ENCODE data around the gene DHX35. TPM values are rescaled to one million over a fixed set of nuclear protein-coding genes. Genes with fewer than 3 reads are reported as not detected.

Gene DHX35
- total RNA-seq, 6 experiments from 2014 or later = 3.2 to 7.5 (median 4.8) TPM

DNA sequence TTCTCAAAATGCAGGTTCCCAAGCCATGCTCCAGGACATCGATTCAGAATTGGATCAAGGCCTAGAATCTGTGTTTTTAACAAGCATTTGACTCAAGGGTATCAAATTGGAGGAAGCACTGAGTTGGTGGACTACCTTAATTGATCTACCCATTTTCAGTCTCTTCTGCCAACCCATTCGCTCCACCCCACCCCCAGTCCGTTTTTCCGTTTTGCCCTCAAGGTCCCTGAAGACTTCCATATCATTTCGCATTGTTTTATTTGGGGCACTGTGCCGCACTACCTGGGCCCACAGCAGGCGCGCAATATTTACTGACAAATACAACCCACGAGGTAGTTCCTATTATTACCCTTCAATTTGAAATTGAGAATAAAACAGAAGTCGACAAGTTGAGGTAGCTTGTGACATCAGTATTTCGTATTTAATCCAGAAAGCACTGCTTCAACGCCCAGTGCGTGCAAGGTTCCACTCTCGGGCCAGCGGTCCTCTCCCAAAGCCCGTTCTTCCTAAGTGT lies 557 bp upstream of the DHX35 start:
- peak in 1 of 4 donors; percentile 1 for ATAC-seq
- H3K36me3 ChIP-seq = no peaks in the 10 kb centered on the region
- 7% methylated on average over 9 of the region's 16 CpGs for WGBS (ENCODE audit: insufficient coverage, low coverage, low lambda C conversion rate, missing lambda C conversion rate)
- H3K4me3 ChIP-seq = peak overlapping the region; percentile 96 to 99 (median 97)
- intact Hi-C loops (cut with DNase I) = no loop called here
- H3K9me3 ChIP-seq = no peaks in the 10 kb centered on the region
- peak overlapping the region; percentile 83 to 90 (median 86) for H3K27ac ChIP-seq
- peaks cover 0 to 15% (median 5%) of the 10 kb centered on the region in 4 donors for H3K4me1 ChIP-seq
- no peaks in the 10 kb centered on the region for H3K27me3 ChIP-seq
- DNase-seq = no peak
- TF ChIP-seq POLR2A (IDR thresholded peaks at IDR 0.05) = no peak
- TF ChIP-seq, protein P1, sequence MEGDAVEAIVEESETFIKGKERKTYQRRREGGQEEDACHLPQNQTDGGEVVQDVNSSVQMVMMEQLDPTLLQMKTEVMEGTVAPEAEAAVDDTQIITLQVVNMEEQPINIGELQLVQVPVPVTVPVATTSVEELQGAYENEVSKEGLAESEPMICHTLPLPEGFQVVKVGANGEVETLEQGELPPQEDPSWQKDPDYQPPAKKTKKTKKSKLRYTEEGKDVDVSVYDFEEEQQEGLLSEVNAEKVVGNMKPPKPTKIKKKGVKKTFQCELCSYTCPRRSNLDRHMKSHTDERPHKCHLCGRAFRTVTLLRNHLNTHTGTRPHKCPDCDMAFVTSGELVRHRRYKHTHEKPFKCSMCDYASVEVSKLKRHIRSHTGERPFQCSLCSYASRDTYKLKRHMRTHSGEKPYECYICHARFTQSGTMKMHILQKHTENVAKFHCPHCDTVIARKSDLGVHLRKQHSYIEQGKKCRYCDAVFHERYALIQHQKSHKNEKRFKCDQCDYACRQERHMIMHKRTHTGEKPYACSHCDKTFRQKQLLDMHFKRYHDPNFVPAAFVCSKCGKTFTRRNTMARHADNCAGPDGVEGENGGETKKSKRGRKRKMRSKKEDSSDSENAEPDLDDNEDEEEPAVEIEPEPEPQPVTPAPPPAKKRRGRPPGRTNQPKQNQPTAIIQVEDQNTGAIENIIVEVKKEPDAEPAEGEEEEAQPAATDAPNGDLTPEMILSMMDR (IDR thresholded peaks at IDR 0.05) = no peak

DNA sequence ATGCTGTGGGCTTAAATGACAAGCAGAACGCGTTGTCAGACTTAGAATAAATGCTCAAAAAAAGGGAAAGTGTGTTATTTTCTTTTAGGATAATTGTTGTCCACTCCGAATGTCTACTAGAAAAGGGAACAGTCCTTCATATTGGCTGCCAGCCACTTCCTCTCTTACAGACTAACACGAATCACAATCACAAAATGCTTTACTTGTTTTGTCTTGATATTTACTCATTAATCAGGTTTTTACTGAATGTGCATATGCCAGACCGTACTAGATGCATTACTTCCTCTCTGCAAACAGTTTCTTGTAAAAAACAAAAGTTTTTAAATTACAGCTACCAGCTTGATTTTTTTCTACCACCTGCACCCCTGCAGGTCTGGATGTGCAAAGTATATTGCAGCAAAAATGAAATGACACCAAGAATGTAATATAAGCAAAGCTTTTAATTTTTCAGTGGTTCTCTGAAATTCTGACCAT lies 821 bp downstream of the DHX35 start:
- Histone ChIP-seq H3K27me3 (no peaks in the 10 kb centered on the region), H3K9me3 (no peaks in the 10 kb centered on the region), H3K27ac (peak overlapping the region; percentile 83 to 90 (median 86)), H3K4me1 (peaks cover 0 to 15% (median 5%) of the 10 kb centered on the region in 4 donors), H3K36me3 (no peaks in the 10 kb centered on the region), H3K4me3 (peak overlapping the region; percentile 96 to 99 (median 97))
- intact Hi-C loops (cut with DNase I) = no loop called here
- no peak for TF ChIP-seq POLR2A (IDR thresholded peaks at IDR 0.05)
- TF ChIP-seq, protein P1 (IDR thresholded peaks at IDR 0.05) = no peak
- ATAC-seq (no peak), DNase-seq (no peak)
- WGBS (ENCODE audit: insufficient coverage, low coverage, low lambda C conversion rate, missing lambda C conversion rate) = 2% methylated on average over 5 of the region's 5 CpGs

DNA sequence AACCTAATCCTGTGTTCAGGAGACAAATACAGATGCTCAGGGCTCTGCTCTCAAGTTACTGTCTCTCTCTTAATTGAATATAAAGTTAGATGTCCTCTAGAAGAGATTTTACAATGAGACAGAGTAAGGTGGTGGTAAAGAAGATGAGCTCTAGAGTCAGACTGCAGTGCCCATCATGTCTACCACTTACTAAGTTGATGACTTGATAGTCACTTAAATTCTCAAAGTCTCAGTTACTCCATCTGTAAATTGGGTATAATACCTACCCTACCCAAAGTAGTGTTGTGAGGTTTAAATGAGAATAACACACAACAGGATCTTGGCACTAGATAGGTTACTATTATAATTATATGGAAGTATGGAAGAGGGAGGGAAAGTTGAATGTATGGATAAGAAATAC lies 1.6 kb downstream of the DHX35 start:
- no peak overlapping the region for H3K27ac ChIP-seq
- DNase-seq (no peak), ATAC-seq (no peak)
- H3K27me3 ChIP-seq = no peaks in the 10 kb centered on the region
- no peaks in the 10 kb centered on the region for H3K36me3 ChIP-seq
- intact Hi-C loops (cut with DNase I) = no loop called here
- TF ChIP-seq, protein P1 (IDR thresholded peaks at IDR 0.05) = no peak
- no peak for TF ChIP-seq POLR2A (IDR thresholded peaks at IDR 0.05)
- H3K4me3 ChIP-seq = no peak overlapping the region
- H3K9me3 ChIP-seq = no peaks in the 10 kb centered on the region
- peaks cover 0 to 15% (median 5%) of the 10 kb centered on the region in 4 donors for H3K4me1 ChIP-seq

DNA sequence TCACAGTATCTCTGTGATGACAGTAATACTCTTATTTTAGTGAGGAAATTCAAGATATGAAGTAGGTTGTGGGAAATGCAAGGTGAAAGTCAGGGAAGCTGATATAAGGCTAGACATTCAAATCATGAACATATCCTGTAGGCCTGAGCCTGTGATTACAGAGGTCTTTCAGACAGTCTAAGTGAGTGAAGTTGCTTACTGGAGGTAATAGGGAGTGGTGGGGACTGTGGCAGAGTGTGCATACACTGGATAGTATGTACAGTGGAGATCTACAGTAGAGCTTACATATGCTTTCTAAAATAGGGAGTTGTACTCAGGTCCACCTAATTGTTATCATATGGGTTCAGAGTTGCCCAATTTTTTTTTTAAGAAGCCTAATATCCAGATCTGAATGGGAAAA lies 3.1 kb downstream of the DHX35 start:
- H3K4me1 ChIP-seq = peaks cover 0 to 15% (median 5%) of the 10 kb centered on the region in 4 donors
- ATAC-seq = no peak
- no peaks in the 10 kb centered on the region for H3K9me3 ChIP-seq
- TF ChIP-seq POLR2A (IDR thresholded peaks at IDR 0.05) = no peak
- TF ChIP-seq, protein P1 (IDR thresholded peaks at IDR 0.05) = no peak
- no peaks in the 10 kb centered on the region for H3K36me3 ChIP-seq
- no peak overlapping the region for H3K4me3 ChIP-seq
- no peaks in the 10 kb centered on the region for H3K27me3 ChIP-seq
- H3K27ac ChIP-seq = no peak overlapping the region
- intact Hi-C loops (cut with DNase I) = no loop called here
- DNase-seq = no peak

DNA sequence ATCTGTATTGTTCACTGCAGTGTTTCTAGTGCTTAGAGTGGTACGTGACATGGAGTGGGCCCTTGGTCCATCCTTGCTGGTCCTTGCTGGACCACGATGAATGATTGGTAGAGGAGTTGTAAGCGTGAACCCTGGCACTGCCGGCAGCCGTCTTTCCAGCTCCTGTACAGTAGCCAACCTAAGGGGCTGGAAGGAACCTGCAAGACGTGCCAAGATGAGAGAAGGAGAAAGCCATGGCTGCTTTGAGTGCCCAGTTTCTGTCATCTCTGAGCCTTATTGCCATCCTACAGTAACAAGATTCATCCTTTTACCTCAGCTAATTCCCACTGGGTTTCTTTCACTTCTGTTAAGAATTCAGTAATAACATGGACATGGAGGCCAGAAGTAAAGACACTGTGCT lies 5.9 kb downstream of the DHX35 start:
- no peaks in the 10 kb centered on the region for H3K9me3 ChIP-seq
- H3K4me3 ChIP-seq = no peak overlapping the region
- DNase-seq (no peak), ATAC-seq (no peak)
- no peaks in the 10 kb centered on the region for H3K27me3 ChIP-seq
- 100% methylated on average over 5 of the region's 6 CpGs for WGBS (ENCODE audit: insufficient coverage, low coverage, low lambda C conversion rate, missing lambda C conversion rate)
- intact Hi-C loops (cut with DNase I) = no loop called here
- H3K4me1 ChIP-seq = peaks cover 0 to 6% (median 2%) of the 10 kb centered on the region in 4 donors
- TF ChIP-seq POLR2A (IDR thresholded peaks at IDR 0.05) = no peak
- TF ChIP-seq, protein P1 (IDR thresholded peaks at IDR 0.05) = no peak
- peaks cover 0 to 7% (median 0%) of the 10 kb centered on the region in 4 donors for H3K36me3 ChIP-seq
- no peak overlapping the region for H3K27ac ChIP-seq
